Spleen (tissue), 7 donors: ENCODE data around the gene DIAPH1.

ENCODE experiments used
- POLR2A ChIP-seq, 3 donors: fragments of 450-650 bp; IDR thresholded peaks; one replicate each; pipeline ENCODE4 v1.5.1; 2017; ENCODE audit warnings: antibody characterized with exemption in 3 of 3, mild to moderate bottlenecking in 1 of 3
- POLR2AphosphoS5 ChIP-seq, 3 donors: sonication (generic); formaldehyde crosslinking; IDR thresholded peaks; one replicate each; pipeline ENCODE4 v1.5.1; 2017; ENCODE audit warnings: antibody characterized with exemption in 3 of 3
- TF ChIP-seq, protein P1 (sequence below), 11 experiments: fragments of 200-600 bp in 7 of 11; fragments of 450-650 bp in 4 of 11; sonication (generic) in 4 of 11; IDR thresholded peaks in 8 of 11; conservative IDR thresholded peaks in 3 of 11; 1 replicate in 7 of 11; 2 replicates in 4 of 11; pipeline versions ENCODE4 v1.4.0 to v1.8.0; 2016 to 2021; ENCODE audit warnings: antibody characterized with exemption in 11 of 11, inconsistent platforms in 4 of 11, mild to moderate bottlenecking in 1 of 11
- donor health status: DM: no; HTN: no; CAD: no; lungs with moderate emphysema.
- donor health status: DM: no; HTN: no; CAD: no.
- donor health status: DM: no; HTN: no; CAD: no.

DNA sequence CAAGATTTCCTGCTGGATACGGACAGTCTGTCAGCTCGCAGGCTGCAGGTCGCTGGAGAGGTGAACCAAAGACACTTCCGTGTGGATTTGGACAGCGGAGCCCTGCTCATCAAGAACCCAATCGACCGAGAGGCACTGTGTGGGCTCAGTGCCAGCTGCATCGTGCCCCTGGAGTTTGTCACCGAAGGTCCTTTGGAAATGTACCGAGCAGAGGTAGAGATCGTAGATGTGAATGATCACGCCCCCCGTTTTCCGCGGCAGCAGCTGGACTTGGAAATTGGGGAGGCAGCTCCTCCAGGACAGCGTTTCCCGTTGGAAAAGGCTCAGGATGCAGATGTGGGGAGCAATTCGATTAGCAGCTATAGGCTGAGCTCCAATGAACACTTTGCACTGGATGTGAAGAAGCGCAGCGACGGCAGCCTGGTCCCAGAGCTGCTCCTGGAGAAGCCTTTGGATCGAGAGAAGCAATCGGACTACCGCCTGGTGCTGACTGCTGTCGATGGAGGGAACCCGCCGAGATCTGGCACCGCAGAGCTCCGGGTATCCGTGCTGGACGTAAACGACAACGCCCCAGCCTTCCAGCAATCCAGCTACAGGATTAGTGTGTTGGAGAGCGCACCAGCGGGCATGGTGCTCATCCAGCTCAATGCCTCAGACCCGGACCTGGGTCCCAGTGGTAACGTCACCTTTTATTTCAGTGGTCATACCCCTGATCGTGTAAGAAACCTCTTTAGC is 133.3 kb downstream of the DIAPH1 start:
- TF ChIP-seq, protein P1, sequence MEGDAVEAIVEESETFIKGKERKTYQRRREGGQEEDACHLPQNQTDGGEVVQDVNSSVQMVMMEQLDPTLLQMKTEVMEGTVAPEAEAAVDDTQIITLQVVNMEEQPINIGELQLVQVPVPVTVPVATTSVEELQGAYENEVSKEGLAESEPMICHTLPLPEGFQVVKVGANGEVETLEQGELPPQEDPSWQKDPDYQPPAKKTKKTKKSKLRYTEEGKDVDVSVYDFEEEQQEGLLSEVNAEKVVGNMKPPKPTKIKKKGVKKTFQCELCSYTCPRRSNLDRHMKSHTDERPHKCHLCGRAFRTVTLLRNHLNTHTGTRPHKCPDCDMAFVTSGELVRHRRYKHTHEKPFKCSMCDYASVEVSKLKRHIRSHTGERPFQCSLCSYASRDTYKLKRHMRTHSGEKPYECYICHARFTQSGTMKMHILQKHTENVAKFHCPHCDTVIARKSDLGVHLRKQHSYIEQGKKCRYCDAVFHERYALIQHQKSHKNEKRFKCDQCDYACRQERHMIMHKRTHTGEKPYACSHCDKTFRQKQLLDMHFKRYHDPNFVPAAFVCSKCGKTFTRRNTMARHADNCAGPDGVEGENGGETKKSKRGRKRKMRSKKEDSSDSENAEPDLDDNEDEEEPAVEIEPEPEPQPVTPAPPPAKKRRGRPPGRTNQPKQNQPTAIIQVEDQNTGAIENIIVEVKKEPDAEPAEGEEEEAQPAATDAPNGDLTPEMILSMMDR (IDR thresholded peaks at IDR 0.05 in 8 of 11, conservative IDR thresholded peaks at IDR 0.05 in 3 of 11) = no peak
- no peak for TF ChIP-seq POLR2AphosphoS5 (IDR thresholded peaks at IDR 0.05)
- TF ChIP-seq POLR2A (IDR thresholded peaks at IDR 0.05) = no peak
